Measurements from ENCODE around the gene SCNN1B.

SCNN1B gene

DNA sequence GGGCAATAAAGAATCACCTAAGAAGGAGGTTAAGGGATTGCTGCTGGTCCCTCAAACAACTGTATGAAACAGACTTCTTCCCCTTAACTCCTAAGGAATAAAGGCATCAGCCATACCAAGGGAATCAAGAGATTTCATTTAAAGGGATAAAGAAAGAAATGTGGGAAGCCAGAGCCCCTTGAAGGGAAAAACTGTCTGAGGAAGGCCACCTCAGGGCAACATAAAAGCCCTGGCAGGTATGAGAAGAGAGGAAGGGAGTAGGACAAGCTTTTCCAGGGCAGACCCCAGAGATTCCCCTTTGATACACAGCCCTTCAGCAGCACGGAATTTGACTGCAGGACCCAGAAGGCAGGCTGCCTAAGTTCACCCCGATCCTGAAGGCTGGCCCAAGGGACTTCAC, 107.4 kb downstream of the SCNN1B start:
- DNase-seq, result no peak

DNA sequence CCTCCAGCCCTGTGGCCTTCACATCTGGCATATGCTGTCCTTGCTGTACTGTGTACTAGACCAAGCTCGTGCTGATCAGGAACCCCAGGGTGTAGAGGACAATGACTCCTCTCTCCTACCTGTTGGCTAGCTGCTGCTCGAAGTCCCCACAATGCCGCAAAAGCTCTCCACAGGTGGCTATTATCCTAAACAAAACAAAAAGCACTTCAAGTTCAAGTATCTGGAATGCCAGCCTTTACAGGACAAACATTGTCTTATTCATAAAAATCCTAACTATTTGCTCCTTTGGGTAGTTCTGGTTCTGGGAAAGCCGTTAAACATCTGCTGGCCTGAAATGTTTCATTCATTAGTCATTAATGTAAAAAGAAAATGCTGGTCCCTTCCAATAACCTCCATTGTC, 108.1 kb downstream of the SCNN1B start:
- DNase-seq, result no peak

DNA sequence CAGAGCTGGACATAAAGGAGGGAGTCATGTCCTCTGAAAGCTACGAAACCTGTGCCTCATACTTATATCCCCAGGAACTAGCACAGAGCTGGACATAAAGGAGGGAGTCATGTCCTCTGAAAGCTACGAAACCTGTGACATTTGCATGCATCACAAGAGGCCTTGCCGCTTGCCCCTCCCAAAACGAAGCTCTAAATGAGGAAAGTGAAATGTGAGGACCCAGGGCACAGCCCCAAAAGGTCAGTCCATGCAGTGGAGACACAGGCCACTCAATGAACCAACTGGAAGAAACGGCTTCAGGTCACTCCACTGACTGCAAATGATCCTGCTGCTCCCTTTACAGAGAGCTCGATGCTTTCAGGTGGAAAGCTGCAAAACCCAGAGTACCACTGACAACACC, 112.6 kb downstream of the SCNN1B start:
- DNase-seq, result no peak

DNA sequence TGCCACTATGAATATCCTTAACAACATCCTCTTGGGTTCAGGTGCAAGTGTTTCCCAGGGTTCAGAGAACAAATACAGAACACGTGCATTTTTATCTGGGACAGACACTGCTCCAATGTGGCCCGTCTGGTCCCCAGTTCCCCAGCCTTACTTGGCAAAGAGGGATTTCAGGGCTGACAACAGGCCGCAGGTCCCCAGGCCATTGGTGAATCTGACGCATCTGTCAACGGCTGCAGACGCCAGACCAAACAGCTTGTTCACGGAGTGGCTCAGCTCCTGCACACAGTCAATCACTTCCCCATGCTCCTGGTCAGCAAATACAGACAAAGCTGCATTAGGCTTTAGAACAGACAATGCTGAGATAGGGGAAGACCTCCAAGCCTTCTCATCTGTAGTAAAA, 114.7 kb downstream of the SCNN1B start:
- no peak for DNase-seq

DNA sequence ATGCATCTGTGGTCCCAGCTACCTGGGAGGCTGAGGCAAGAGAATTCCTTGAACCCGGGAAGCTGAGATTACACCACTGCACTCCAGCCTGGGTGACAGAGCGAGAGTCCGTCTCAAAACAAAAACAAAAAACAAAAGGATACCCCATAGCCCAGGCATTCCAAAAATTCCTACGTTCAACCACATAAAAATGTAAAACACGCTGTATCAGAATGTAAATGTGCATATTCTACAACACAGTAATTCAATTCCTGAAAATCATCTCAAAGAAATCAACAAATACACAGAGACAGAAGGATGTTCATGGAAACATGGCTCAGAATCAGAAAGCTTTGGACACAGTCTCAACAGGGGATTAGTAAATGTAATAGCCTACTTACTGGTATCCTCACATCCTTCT, 117.9 kb downstream of the SCNN1B start:
- no peak for DNase-seq

DNA sequence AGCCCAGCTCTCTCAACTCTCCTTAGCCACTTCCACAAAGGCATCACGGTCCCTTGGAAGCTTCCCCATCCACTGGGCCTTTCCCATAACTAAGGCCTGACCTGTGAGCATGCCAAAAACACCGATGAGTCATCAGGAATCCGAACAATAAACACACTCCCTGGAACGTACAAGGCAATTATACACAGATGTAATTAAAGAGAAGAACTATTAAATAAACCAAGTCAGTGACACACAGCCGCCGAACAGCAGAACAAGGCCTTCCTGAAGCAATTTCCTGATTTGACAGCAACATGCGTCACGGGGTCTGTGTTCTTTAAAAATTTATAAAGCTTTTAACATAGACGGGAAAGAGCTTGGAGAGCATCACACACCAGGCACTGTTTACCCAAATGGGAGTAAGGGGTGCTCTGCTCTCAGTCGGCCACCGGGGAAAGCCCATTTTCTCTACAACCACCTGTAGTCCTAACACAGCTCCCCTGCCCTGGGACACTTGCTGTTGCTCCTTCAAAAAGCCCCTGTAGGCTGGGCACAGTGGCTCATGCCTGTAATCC, 121.5 kb downstream of the SCNN1B start:
- no peak for DNase-seq

DNA sequence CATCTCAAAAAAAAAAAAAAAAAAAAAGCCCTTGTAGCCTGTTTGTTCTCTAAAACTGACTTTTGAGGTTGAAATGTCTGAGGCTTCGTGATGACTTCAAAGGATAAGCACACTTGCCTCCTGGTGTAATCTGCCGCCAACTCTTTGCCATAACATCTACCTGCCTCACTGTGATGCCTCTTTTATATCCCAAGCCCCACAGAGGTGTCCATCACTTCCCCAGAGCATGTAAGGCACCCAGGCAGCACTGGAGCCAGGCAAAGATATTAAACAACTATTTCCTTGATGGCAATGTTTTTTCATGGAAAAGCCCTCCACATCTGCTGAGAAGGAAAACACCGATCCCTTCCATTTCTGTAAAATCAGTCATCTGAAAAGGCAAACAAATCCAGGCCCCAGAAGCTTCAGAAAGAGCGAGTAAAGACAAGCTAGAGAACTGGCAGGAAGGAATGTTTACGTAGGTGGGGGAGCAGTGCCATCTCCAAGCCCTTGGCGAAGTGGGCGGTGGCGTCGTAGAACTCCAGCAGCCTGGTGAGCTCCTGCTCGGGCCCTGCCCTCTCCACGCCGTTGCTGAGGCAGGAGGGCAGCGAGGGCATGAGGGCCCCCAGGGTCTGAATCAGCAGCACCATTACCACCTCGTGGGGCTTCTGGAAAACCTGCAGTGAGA, 122.3 kb downstream of the SCNN1B start:
- no peak for DNase-seq

DNA sequence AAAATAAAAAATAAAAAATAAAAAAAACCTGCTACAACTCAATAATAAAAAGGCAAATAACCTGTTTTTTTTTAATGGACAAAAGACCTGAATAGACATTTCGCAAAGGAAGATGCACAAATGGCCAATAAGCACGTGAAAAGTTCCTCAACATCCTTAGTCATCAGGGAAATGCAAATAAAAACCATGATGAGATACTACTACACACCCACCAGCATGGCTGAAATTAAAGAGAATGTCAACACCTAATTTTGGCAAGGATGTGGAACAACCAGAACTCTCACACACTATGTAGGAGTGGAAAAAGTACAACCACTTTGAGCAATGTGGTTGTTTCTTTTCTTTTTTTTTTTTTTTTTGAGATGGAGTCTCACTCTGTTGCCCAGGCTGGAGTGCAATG, 126.2 kb downstream of the SCNN1B start:
- no peak for DNase-seq

Data from NCI-H1092 (cell line).